Esophagus squamous epithelium (tissue), 5 donors: ENCODE data around the gene SH3PXD2B. TPM values are rescaled to one million over a fixed set of nuclear protein-coding genes. Genes with fewer than 3 reads are reported as not detected.

Experiments used
- DNase-seq: peaks from one replicate; lab custom pipeline; 2025; lab: John Stamatoyannopoulos, UW
- H3K27ac ChIP-seq, 4 donors: fragments of 200-600 bp; sonication (generic); one replicate each; pipeline ENCODE4 v1.5.1; 2016 to 2019; ENCODE audit warnings: mild to moderate bottlenecking in 1 of 4
- H3K27me3 ChIP-seq, 4 donors: fragments of 200-600 bp; sonication (generic); 1 replicate in 3 of 4; 2 replicates in 1 of 4; pipeline versions ENCODE4 v1.5.1 to v1.6.0; 2017 to 2021; ENCODE audit warnings: antibody characterized with exemption in 1 of 4
- H3K36me3 ChIP-seq, 3 donors: fragments of 200-600 bp; sonication (generic); one replicate each; pipeline ENCODE4 v1.5.1; 2016 to 2019
- H3K4me1 ChIP-seq, 3 donors: fragments of 200-600 bp; sonication (generic); one replicate each; pipeline ENCODE4 v1.5.1; 2017 to 2019
- H3K4me3 ChIP-seq, 4 donors: fragments of 200-600 bp; sonication (generic); 1 replicate in 3 of 4; 2 replicates in 1 of 4; pipeline ENCODE4 v1.5.1; 2016 to 2019; ENCODE audit warnings: mild to moderate bottlenecking in 2 of 4, moderate library complexity in 1 of 4
- H3K9me3 ChIP-seq, 3 donors: fragments of 200-600 bp; sonication (generic); one replicate each; pipeline ENCODE4 v1.5.1; 2016 to 2019
- CTCF ChIP-seq, 6 experiments: fragments of 450-650 bp in 4 of 6; fragments of 200-600 bp in 2 of 6; sonication (generic) in 2 of 6; IDR thresholded peaks; one replicate each; pipeline ENCODE4 v1.5.1; 2016 to 2019; ENCODE audit warnings: antibody characterized with exemption in 6 of 6, mild to moderate bottlenecking in 4 of 6, moderate library complexity in 4 of 6
- POLR2A ChIP-seq, 4 donors: fragments of 450-650 bp; IDR thresholded peaks; one replicate each; pipeline ENCODE4 v1.6.1; 2017; ENCODE audit warnings: antibody characterized with exemption in 4 of 4, mild to moderate bottlenecking in 4 of 4, moderate library complexity in 3 of 4
- WGBS, 2 donors: methylation state at CpG; one replicate each; pipeline ENCODE4 v1.1.5; 2018; 5-methylcytosine and 5-hydroxymethylcytosine counted together
- intact Hi-C: fragments of 100-400 bp; cut with DNase I; formaldehyde crosslinking; loops from one replicate; pipeline ENCODE4 v1.15.0; 2022
- total RNA-seq, 4 donors: library from RNA; depleted of rRNA; stranded (reverse); fragments of >200 nt; gene quantifications; one replicate each; pipeline ENCODE4 v1.1.0, GENCODE V29; 2016
- donor health status: DM: yes; HTN: yes; CAD: no.

SH3PXD2B gene
- 10 to 100 TPM in 3 of 4 donors, 1 to 10 TPM in 1; 7.1 to 22.1 (median 13.8) TPM for total RNA-seq

- H3K27me3 ChIP-seq: peaks cover 0 to 8% (median 0%) of the 10 kb centered on the region in 4 donors
- no peaks in the 10 kb centered on the region for H3K36me3 ChIP-seq
- H3K4me1 ChIP-seq: peaks cover 23 to 65% (median 30%) of the 10 kb centered on the region in 3 donors
- WGBS, 2 donors: 2 to 9% methylated on average over 4 to 20 of the region's 89 CpGs
- H3K27ac ChIP-seq: peak within 1 kb of the TSS; percentile 86 to 94 (median 91)
- H3K4me3 ChIP-seq: peak within 1 kb of the TSS; percentile 81 to 94 (median 82)
- no peak for DNase-seq
- intact Hi-C loops: no loop called here
- no peaks in the 10 kb centered on the region for H3K9me3 ChIP-seq
- no peak for TF ChIP-seq CTCF (IDR thresholded peaks at IDR 0.05)
- peak in 2 of 4 donors; percentile 64 to 67 for TF ChIP-seq POLR2A (IDR thresholded peaks at IDR 0.05)
Observed at GRCh38 chr5:172454358-172455086, at the start of gene SH3PXD2B. Gene SH3PXD2B (minus strand): TSS chr5:172454525. CDS start chr5:172454352, 173 bp downstream.

- TF ChIP-seq CTCF (IDR thresholded peaks at IDR 0.05): no peak
- no peak for TF ChIP-seq POLR2A (IDR thresholded peaks at IDR 0.05)
- H3K36me3 ChIP-seq: no peaks in the 10 kb centered on the region
- intact Hi-C loops: no loop called here
- no peaks in the 10 kb centered on the region for H3K9me3 ChIP-seq
- WGBS, 2 donors: 94 to 95% methylated on average over 4 of the region's 4 CpGs
- H3K27me3 ChIP-seq: no peaks in the 10 kb centered on the region
- peaks cover 0 to 32% (median 17%) of the 10 kb centered on the region in 3 donors for H3K4me1 ChIP-seq
- no peak overlapping the region for H3K4me3 ChIP-seq
- DNase-seq: no peak
- peak overlapping the region in 2 of 4 donors; percentile 73 to 76 for H3K27ac ChIP-seq
Observed at GRCh38 chr5:172502969-172503368, 48.6 kb upstream of the SH3PXD2B start.

- H3K27me3 ChIP-seq: no peaks in the 10 kb centered on the region
- intact Hi-C loops: no loop called here
- no peak for TF ChIP-seq CTCF (IDR thresholded peaks at IDR 0.05)
- TF ChIP-seq POLR2A (IDR thresholded peaks at IDR 0.05): no peak
- 37 to 60% methylated on average over 6 to 7 of the region's 8 CpGs for WGBS, 2 donors
- H3K27ac ChIP-seq: peak overlapping the region in 2 of 4 donors; percentile 55 to 76
- H3K36me3 ChIP-seq: no peaks in the 10 kb centered on the region
- H3K9me3 ChIP-seq: no peaks in the 10 kb centered on the region
- no peak overlapping the region for H3K4me3 ChIP-seq
- no peak for DNase-seq
- H3K4me1 ChIP-seq: peaks cover 0 to 36% (median 21%) of the 10 kb centered on the region in 3 donors
Observed at GRCh38 chr5:172502410-172502809, 48.1 kb upstream of the SH3PXD2B start.

GRCh38 chr5:172501708-172502320 lies 47.5 kb upstream of the SH3PXD2B start:
- DNase-seq: no peak
- WGBS, 2 donors: 84 to 88% methylated on average over 7 of the region's 7 CpGs

More at GRCh38 chr5:172501708-172502320, 47.5 kb upstream of the SH3PXD2B start:
- intact Hi-C loops: no loop called here
- Histone ChIP-seq H3K36me3 (no peaks in the 10 kb centered on the region), H3K4me1 (peaks cover 0 to 42% (median 24%) of the 10 kb centered on the region in 3 donors), H3K9me3 (no peaks in the 10 kb centered on the region), H3K4me3 (no peak overlapping the region), H3K27me3 (no peaks in the 10 kb centered on the region), H3K27ac (no peak overlapping the region)
- no peak for TF ChIP-seq CTCF (IDR thresholded peaks at IDR 0.05)
- TF ChIP-seq POLR2A (IDR thresholded peaks at IDR 0.05): no peak
